IPS DF 4.7 (cell line): ENCODE data around the gene FXR2.

Experiments used
- DNase-seq: peaks from one replicate; pipeline ENCODE4 v3.0.0-alpha.2; 2013; ENCODE audit warnings: low spot score; ENCODE audit errors: extremely low read depth

Gene FXR2

GRCh38 chr17:7573324-7574080, 41.2 kb downstream of the FXR2 start:
- DNase-seq: no peak

GRCh38 chr17:7572588-7573323, 41.9 kb downstream of the FXR2 start:
- DNase-seq: no peak

- DNase-seq: no peak
Observed at GRCh38 chr17:7572338-7572587, 42.4 kb downstream of the FXR2 start.

GRCh38 chr17:7570351-7570750, 44.3 kb downstream of the FXR2 start:
- DNase-seq: no peak

GRCh38 chr17:7569571-7569970, 45.1 kb downstream of the FXR2 start:
- no peak for DNase-seq

GRCh38 chr17:7563115-7563869, 51.4 kb downstream of the FXR2 start:
- DNase-seq: no peak

- no peak for DNase-seq
Observed at GRCh38 chr17:7562208-7562605, 52.5 kb downstream of the FXR2 start.

GRCh38 chr17:7561589-7562207, 53.0 kb downstream of the FXR2 start, which contains the start of gene SENP3:
Gene SENP3, plus strand, starts transcription at chr17:7561919. Its CDS starts 1,158 bp downstream, at chr17:7563077.
- DNase-seq: no peak

- DNase-seq: no peak
Observed at GRCh38 chr17:7561028-7561575, 53.6 kb downstream of the FXR2 start.

- DNase-seq: no peak
Observed at GRCh38 chr17:7560172-7561027, 54.3 kb downstream of the FXR2 start.

- no peak for DNase-seq
Observed at GRCh38 chr17:7559320-7560171, 55.2 kb downstream of the FXR2 start.

GRCh38 chr17:7558544-7559319, 56.0 kb downstream of the FXR2 start, which contains the start of gene TNFSF13:
Gene TNFSF13, plus strand, starts transcription at chr17:7558750. Its CDS starts 290 bp downstream, at chr17:7559040.
- no peak for DNase-seq

GRCh38 chr17:7557775-7558543, 56.7 kb downstream of the FXR2 start:
- no peak for DNase-seq

- DNase-seq: no peak
Observed at GRCh38 chr17:7557147-7557764, 57.4 kb downstream of the FXR2 start.

GRCh38 chr17:7556627-7557026, 58.1 kb downstream of the FXR2 start:
- no peak for DNase-seq

GRCh38 chr17:7555320-7555948, 59.3 kb downstream of the FXR2 start:
- DNase-seq: no peak

- no peak for DNase-seq
Observed at GRCh38 chr17:7553356-7553755, 61.3 kb downstream of the FXR2 start.
